ENCODE data around the gene ZEB2.

The ZEB2 gene

GRCh38 chr2:144463266-144463665 is 56.7 kb downstream of the ZEB2 start:
- H3K9me2 ChIP-seq (replicated peaks; ENCODE audit: insufficient read depth, low read length): no peaks in the 10 kb centered on the region
- no peaks in the 10 kb centered on the region for H3K79me2 ChIP-seq (ENCODE audit: insufficient read depth, low read length)
- H3K4me2 ChIP-seq (ENCODE audit: low read depth, low read length, poor library complexity, severe bottlenecking): no peak overlapping the region
- H3K27me3 ChIP-seq (ENCODE audit: low read length): no peaks in the 10 kb centered on the region
- H4K20me1 ChIP-seq (ENCODE audit: low read depth, low read length): no peaks in the 10 kb centered on the region
- H2AFZ ChIP-seq (ENCODE audit: low read depth, low read length, severe bottlenecking): no peak overlapping the region
- no peak overlapping the region for H3K4me3 ChIP-seq (ENCODE audit: insufficient read depth, low read length, poor library complexity, severe bottlenecking)
- no peaks in the 10 kb centered on the region for H3K36me3 ChIP-seq (ENCODE audit: low read length)
- no peak for TF ChIP-seq CTCF (IDR thresholded peaks at IDR 0.05; ENCODE audit: insufficient read depth, low read length, poor library complexity, severe bottlenecking)
- TF ChIP-seq EZH2phosphoT487 (conservative IDR thresholded peaks at IDR 0.05; ENCODE audit: low read length): no peak
- no peak overlapping the region for H3K9ac ChIP-seq (ENCODE audit: low read length)
- H3K27ac ChIP-seq (ENCODE audit: low read depth, low read length): no peak overlapping the region
- H3K9me3 ChIP-seq (ENCODE audit: insufficient read depth, low read length): no peaks in the 10 kb centered on the region
- no peaks in the 10 kb centered on the region for H3F3A ChIP-seq (ENCODE audit: insufficient read depth)

- Histone ChIP-seq H4K20me1 (ENCODE audit: low read depth, low read length) (no peaks in the 10 kb centered on the region), H3K9me3 (ENCODE audit: insufficient read depth, low read length) (no peaks in the 10 kb centered on the region), H3K36me3 (ENCODE audit: low read length) (no peaks in the 10 kb centered on the region), H3K27me3 (ENCODE audit: low read length) (no peaks in the 10 kb centered on the region), H3K9ac (ENCODE audit: low read length) (no peak overlapping the region), H3K4me2 (ENCODE audit: low read depth, low read length, poor library complexity, severe bottlenecking) (no peak overlapping the region), H3F3A (ENCODE audit: insufficient read depth) (no peaks in the 10 kb centered on the region), H3K79me2 (ENCODE audit: insufficient read depth, low read length) (no peaks in the 10 kb centered on the region), H2AFZ (ENCODE audit: low read depth, low read length, severe bottlenecking) (no peak overlapping the region), H3K4me3 (ENCODE audit: insufficient read depth, low read length, poor library complexity, severe bottlenecking) (no peak overlapping the region), H3K27ac (ENCODE audit: low read depth, low read length) (no peak overlapping the region), H3K9me2 (replicated peaks; ENCODE audit: insufficient read depth, low read length) (no peaks in the 10 kb centered on the region)
- TF ChIP-seq EZH2phosphoT487 (conservative IDR thresholded peaks at IDR 0.05; ENCODE audit: low read length) (no peak), CTCF (IDR thresholded peaks at IDR 0.05; ENCODE audit: insufficient read depth, low read length, poor library complexity, severe bottlenecking) (no peak)
Observed at GRCh38 chr2:144462266-144462665, 57.7 kb downstream of the ZEB2 start.

- no peaks in the 10 kb centered on the region for H4K20me1 ChIP-seq (ENCODE audit: low read depth, low read length)
- H3K27me3 ChIP-seq (ENCODE audit: low read length): no peaks in the 10 kb centered on the region
- no peak overlapping the region for H2AFZ ChIP-seq (ENCODE audit: low read depth, low read length, severe bottlenecking)
- H3F3A ChIP-seq (ENCODE audit: insufficient read depth): no peaks in the 10 kb centered on the region
- H3K4me3 ChIP-seq (ENCODE audit: insufficient read depth, low read length, poor library complexity, severe bottlenecking): no peak overlapping the region
- H3K27ac ChIP-seq (ENCODE audit: low read depth, low read length): no peak overlapping the region
- H3K4me2 ChIP-seq (ENCODE audit: low read depth, low read length, poor library complexity, severe bottlenecking): no peak overlapping the region
- no peak overlapping the region for H3K9ac ChIP-seq (ENCODE audit: low read length)
- H3K79me2 ChIP-seq (ENCODE audit: insufficient read depth, low read length): no peaks in the 10 kb centered on the region
- no peak for TF ChIP-seq EZH2phosphoT487 (conservative IDR thresholded peaks at IDR 0.05; ENCODE audit: low read length)
- no peak for TF ChIP-seq CTCF (IDR thresholded peaks at IDR 0.05; ENCODE audit: insufficient read depth, low read length, poor library complexity, severe bottlenecking)
- no peaks in the 10 kb centered on the region for H3K9me3 ChIP-seq (ENCODE audit: insufficient read depth, low read length)
- no peaks in the 10 kb centered on the region for H3K36me3 ChIP-seq (ENCODE audit: low read length)
- H3K9me2 ChIP-seq (replicated peaks; ENCODE audit: insufficient read depth, low read length): no peaks in the 10 kb centered on the region
Observed at GRCh38 chr2:144461308-144461766, 58.6 kb downstream of the ZEB2 start.

Measured in SU-DHL-6 (cell line).